ENCODE measurements around the gene PTPN14.
A peak's percentile ranks its signal among the peaks of the same experiment; 100 is the strongest.

DNA sequence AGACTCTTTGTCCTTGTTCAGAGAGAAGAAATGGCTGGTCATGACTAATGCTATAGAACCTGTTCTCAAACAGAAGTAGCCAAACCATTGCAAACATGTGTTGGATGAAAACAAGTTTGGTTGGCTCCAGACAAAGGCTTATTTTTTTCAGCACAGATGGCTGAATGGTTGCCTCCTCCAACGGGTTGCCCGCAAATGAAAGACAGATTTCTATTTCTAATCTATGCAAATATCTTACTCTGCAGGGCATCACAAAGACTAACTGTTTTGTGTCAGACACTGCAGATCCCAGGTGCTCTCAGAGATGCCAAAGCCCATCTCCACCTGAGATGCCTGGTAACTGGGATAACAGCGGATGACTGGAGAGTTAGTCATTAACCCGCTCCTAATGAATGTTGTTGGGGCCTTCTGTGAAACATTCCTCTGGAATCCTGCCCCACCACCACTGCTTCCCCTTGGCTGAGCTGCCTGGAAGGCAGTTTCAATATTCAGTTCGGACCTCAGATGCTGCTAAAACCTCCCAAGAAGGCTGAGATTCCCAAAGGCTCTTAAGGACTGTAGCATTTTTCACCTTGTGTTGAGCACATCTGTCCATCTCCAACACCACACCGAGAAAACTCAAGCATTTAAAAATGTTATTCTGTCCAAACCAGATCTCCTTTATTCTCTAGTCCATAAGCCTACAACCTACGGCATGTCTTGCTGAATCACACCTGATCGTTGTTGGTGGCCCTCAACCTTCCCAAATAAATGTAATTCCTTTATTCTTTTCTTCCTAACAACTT, 104.4 kb downstream of the PTPN14 start:
- TF ChIP-seq, protein P1, sequence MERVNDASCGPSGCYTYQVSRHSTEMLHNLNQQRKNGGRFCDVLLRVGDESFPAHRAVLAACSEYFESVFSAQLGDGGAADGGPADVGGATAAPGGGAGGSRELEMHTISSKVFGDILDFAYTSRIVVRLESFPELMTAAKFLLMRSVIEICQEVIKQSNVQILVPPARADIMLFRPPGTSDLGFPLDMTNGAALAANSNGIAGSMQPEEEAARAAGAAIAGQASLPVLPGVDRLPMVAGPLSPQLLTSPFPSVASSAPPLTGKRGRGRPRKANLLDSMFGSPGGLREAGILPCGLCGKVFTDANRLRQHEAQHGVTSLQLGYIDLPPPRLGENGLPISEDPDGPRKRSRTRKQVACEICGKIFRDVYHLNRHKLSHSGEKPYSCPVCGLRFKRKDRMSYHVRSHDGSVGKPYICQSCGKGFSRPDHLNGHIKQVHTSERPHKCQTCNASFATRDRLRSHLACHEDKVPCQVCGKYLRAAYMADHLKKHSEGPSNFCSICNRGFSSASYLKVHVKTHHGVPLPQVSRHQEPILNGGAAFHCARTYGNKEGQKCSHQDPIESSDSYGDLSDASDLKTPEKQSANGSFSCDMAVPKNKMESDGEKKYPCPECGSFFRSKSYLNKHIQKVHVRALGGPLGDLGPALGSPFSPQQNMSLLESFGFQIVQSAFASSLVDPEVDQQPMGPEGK (CRISPR knock-in tag; IDR thresholded peaks at IDR 0.05; ENCODE audit: borderline replicate concordance): 0 out of 2 replicates have a peak, but pooled peaks have one; percentile 35
- TF ChIP-seq BACH2 (CRISPR knock-in tag; IDR thresholded peaks at IDR 0.05; ENCODE audit: borderline replicate concordance) (no peak), RARB (CRISPR knock-in tag; IDR thresholded peaks at IDR 0.05) (no peak), ZFP30 (CRISPR knock-in tag; IDR thresholded peaks at IDR 0.05) (no peak), TCF4 (CRISPR knock-in tag; IDR thresholded peaks at IDR 0.05; ENCODE audit: borderline replicate concordance) (no peak), ZC3H10 (CRISPR knock-in tag; IDR thresholded peaks at IDR 0.05) (no peak), ZNF565 (CRISPR knock-in tag; conservative IDR thresholded peaks at IDR 0.05; ENCODE audit: low read depth) (no peak), ZNF8 (CRISPR knock-in tag; IDR thresholded peaks at IDR 0.05) (no peak), ESRRG (CRISPR knock-in tag; IDR thresholded peaks at IDR 0.05) (no peak), GLIS3 (CRISPR knock-in tag; IDR thresholded peaks at IDR 0.05) (no peak), ISL1 (CRISPR knock-in tag; IDR thresholded peaks at IDR 0.05) (peak; percentile 55)
- TF ChIP-seq, protein P2, sequence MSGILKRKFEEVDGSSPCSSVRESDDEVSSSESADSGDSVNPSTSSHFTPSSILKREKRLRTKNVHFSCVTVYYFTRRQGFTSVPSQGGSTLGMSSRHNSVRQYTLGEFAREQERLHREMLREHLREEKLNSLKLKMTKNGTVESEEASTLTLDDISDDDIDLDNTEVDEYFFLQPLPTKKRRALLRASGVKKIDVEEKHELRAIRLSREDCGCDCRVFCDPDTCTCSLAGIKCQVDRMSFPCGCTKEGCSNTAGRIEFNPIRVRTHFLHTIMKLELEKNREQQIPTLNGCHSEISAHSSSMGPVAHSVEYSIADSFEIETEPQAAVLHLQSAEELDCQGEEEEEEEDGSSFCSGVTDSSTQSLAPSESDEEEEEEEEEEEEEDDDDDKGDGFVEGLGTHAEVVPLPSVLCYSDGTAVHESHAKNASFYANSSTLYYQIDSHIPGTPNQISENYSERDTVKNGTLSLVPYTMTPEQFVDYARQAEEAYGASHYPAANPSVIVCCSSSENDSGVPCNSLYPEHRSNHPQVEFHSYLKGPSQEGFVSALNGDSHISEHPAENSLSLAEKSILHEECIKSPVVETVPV (CRISPR knock-in tag; IDR thresholded peaks at IDR 0.05): no peak
- TF ChIP-seq, protein P3, sequence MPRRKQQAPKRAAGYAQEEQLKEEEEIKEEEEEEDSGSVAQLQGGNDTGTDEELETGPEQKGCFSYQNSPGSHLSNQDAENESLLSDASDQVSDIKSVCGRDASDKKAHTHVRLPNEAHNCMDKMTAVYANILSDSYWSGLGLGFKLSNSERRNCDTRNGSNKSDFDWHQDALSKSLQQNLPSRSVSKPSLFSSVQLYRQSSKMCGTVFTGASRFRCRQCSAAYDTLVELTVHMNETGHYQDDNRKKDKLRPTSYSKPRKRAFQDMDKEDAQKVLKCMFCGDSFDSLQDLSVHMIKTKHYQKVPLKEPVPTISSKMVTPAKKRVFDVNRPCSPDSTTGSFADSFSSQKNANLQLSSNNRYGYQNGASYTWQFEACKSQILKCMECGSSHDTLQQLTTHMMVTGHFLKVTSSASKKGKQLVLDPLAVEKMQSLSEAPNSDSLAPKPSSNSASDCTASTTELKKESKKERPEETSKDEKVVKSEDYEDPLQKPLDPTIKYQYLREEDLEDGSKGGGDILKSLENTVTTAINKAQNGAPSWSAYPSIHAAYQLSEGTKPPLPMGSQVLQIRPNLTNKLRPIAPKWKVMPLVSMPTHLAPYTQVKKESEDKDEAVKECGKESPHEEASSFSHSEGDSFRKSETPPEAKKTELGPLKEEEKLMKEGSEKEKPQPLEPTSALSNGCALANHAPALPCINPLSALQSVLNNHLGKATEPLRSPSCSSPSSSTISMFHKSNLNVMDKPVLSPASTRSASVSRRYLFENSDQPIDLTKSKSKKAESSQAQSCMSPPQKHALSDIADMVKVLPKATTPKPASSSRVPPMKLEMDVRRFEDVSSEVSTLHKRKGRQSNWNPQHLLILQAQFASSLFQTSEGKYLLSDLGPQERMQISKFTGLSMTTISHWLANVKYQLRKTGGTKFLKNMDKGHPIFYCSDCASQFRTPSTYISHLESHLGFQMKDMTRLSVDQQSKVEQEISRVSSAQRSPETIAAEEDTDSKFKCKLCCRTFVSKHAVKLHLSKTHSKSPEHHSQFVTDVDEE (CRISPR knock-in tag; IDR thresholded peaks at IDR 0.05): no peak
- TF ChIP-seq, protein P4, sequence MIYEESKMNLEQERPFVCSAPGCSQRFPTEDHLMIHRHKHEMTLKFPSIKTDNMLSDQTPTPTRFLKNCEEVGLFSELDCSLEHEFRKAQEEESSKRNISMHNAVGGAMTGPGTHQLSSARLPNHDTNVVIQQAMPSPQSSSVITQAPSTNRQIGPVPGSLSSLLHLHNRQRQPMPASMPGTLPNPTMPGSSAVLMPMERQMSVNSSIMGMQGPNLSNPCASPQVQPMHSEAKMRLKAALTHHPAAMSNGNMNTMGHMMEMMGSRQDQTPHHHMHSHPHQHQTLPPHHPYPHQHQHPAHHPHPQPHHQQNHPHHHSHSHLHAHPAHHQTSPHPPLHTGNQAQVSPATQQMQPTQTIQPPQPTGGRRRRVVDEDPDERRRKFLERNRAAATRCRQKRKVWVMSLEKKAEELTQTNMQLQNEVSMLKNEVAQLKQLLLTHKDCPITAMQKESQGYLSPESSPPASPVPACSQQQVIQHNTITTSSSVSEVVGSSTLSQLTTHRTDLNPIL (CRISPR knock-in tag; IDR thresholded peaks at IDR 0.05; ENCODE audit: low read depth): no peak

All from SK-N-SH treated with all-trans-retinoic acid at 6 μM for 48 hours (cell line).